Upper lobe of left lung (tissue), 6 donors: ENCODE measurements around the gene DSE. TPM values are rescaled to one million over a fixed set of nuclear protein-coding genes. Genes with fewer than 3 reads are reported as not detected.

Experiments used
- ATAC-seq, 2 donors: fragments of 200-7000 bp; cut with Tn5 transposase; one replicate each; pipeline ENCODE4 v1.9.1; 2022; ENCODE audit warnings: mild to moderate bottlenecking in 2 of 2, moderate library complexity in 2 of 2; ENCODE audit not compliant: low FRiP score in 2 of 2
- DNase-seq, 2 donors: peaks; one replicate each; pipeline ENCODE4 v3.0.0-alpha.2; 2019 to 2020
- H3K27ac ChIP-seq, 4 donors: fragments of 200-600 bp; sonication (generic); one replicate each; pipeline ENCODE4 v1.5.1; 2016 to 2019
- H3K27me3 ChIP-seq, 4 donors: fragments of 200-600 bp; sonication (generic); one replicate each; pipeline ENCODE4 v1.5.1; 2017 to 2019
- H3K36me3 ChIP-seq, 4 donors: fragments of 200-600 bp; sonication (generic); one replicate each; pipeline ENCODE4 v1.5.1; 2016 to 2019
- H3K4me1 ChIP-seq, 4 donors: fragments of 200-600 bp; sonication (generic); one replicate each; pipeline ENCODE4 v1.5.1; 2018 to 2019
- H3K4me3 ChIP-seq, 4 donors: fragments of 200-600 bp; sonication (generic); one replicate each; pipeline ENCODE4 v1.5.1; 2017 to 2019; ENCODE audit warnings: mild to moderate bottlenecking in 2 of 4, moderate library complexity in 1 of 4
- H3K9me3 ChIP-seq, 4 donors: fragments of 200-600 bp; sonication (generic); one replicate each; pipeline ENCODE4 v1.5.1; 2018 to 2019
- CTCF ChIP-seq, 6 experiments: fragments of 450-650 bp in 4 of 6; fragments of 200-600 bp in 2 of 6; sonication (generic) in 2 of 6; IDR thresholded peaks; one replicate each; pipeline ENCODE4 v1.5.1; 2016 to 2019; ENCODE audit warnings: antibody characterized with exemption in 6 of 6
- EP300 ChIP-seq, 4 donors: sonication (generic); formaldehyde crosslinking; IDR thresholded peaks; one replicate each; pipeline ENCODE4 v1.5.1; 2017; ENCODE audit warnings: antibody characterized with exemption in 4 of 4, control low read depth in 2 of 4
- POLR2A ChIP-seq, 4 donors: fragments of 450-650 bp; IDR thresholded peaks; one replicate each; pipeline ENCODE4 v1.5.1; 2016 to 2017; ENCODE audit warnings: antibody characterized with exemption in 4 of 4, mild to moderate bottlenecking in 2 of 4
- POLR2AphosphoS5 ChIP-seq, 2 donors: sonication (generic); formaldehyde crosslinking; IDR thresholded peaks; one replicate each; pipeline ENCODE4 v1.5.1; 2017; ENCODE audit warnings: antibody characterized with exemption in 2 of 2
- WGBS, 2 donors: methylation state at CpG; one replicate each; pipeline ENCODE4 v1.1.5; 2017 to 2018; 5-methylcytosine and 5-hydroxymethylcytosine counted together
- total RNA-seq, 6 donors: library from RNA; depleted of rRNA in 4 of 6; stranded (reverse); fragments of >200 nt in 4 of 6; gene quantifications; one replicate each; pipeline versions ENCODE4 v1.1.0 to v1.2.1, GENCODE V29; 2016 to 2021
- donor health status: DM: no; HTN: no; CAD: no; lungs with moderate emphysema.
- donor health status: DM: no; HTN: yes; CAD: no; lungs with severe emphysema.

Gene DSE
- total RNA-seq, 6 donors from 2014 or later: 20.1 to 68.1 (median 40.6) TPM

DNA sequence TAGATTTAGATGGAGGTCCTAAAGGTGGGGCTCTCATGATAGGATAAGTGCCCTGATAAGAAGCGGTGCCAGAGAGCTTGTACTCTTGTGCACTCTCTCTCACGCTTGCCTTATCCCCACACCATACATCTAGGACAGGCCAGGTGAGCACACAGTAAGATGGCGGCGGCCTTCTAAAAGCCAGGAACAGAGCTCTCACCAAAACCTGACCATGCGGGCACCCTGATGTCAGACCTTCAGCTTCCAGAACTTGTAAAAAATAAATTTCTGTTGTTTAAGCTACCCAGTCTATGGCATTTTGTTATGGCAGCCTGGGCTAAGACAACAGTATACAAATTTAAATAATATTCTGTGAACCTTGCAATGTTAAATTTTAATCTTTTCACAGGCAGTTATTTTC lies 49.6 kb downstream of the DSE start:
- Histone ChIP-seq H3K9me3 (no peaks in the 10 kb centered on the region), H3K4me1 (no peaks in the 10 kb centered on the region), H3K27me3 (no peaks in the 10 kb centered on the region), H3K27ac (no peak overlapping the region), H3K36me3 (no peaks in the 10 kb centered on the region), H3K4me3 (no peak overlapping the region)
- no peak for ATAC-seq
- TF ChIP-seq POLR2AphosphoS5 (IDR thresholded peaks at IDR 0.05): no peak
- no peak for TF ChIP-seq POLR2A (IDR thresholded peaks at IDR 0.05)
- DNase-seq: no peak
- 97 to 98% methylated on average over 5 of the region's 5 CpGs for WGBS, 2 donors

DNA sequence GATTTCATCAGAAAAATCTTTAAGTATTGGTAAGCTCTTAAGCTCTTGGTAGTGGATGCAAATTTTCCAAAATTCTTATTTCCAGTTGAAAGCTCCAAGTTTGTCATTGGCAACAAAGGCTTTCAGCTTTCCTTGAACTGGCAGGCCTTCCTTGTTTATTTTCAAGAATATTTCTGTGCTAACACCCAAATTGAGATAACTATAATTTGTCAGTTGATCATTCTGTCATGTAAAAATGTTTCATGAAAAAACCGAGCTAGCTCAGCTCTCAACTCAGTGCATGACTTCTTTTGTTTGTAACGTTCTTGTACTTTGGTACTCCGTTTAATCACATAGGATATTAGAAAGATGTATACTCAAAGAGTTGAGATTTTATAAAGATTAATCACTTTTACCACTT lies 51.5 kb downstream of the DSE start:
- no peak for DNase-seq
- H3K4me3 ChIP-seq: no peak overlapping the region
- peaks cover 0 to 9% (median 0%) of the 10 kb centered on the region in 4 donors for H3K36me3 ChIP-seq
- no peak for ATAC-seq
- TF ChIP-seq CTCF (IDR thresholded peaks at IDR 0.05): no peak
- TF ChIP-seq EP300 (IDR thresholded peaks at IDR 0.05): no peak
- no peak for TF ChIP-seq POLR2AphosphoS5 (IDR thresholded peaks at IDR 0.05)
- TF ChIP-seq POLR2A (IDR thresholded peaks at IDR 0.05): no peak
- no peaks in the 10 kb centered on the region for H3K4me1 ChIP-seq
- no peak overlapping the region for H3K27ac ChIP-seq
- whole genome bisulfite sequencing, 2 donors: 62 to 65% methylated on average over 3 of the region's 3 CpGs
- no peaks in the 10 kb centered on the region for H3K9me3 ChIP-seq
- H3K27me3 ChIP-seq: no peaks in the 10 kb centered on the region

DNA sequence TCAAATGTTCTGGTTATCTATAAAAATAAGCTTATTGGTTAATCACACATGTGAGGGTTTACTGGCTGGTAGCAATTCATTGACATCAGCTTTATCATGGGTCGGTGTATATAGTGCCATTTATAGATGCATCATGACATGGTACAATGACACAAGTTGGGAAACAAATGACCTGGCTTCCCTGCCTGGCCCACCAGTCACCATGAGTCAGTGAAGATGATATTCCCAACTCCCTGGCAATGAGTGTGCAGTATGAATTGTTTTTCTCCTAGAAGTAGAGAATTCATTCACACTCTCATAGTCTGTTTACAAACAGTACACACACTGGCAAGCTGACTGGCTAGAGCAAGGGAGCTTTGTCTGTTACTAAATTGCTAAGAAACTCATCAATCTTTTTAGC lies 53.3 kb downstream of the DSE start:
- WGBS, 2 donors: 76 to 94% methylated on average over 1 of the region's 1 CpG
- H3K4me1 ChIP-seq: no peaks in the 10 kb centered on the region
- TF ChIP-seq POLR2A (IDR thresholded peaks at IDR 0.05): no peak
- no peak for TF ChIP-seq CTCF (IDR thresholded peaks at IDR 0.05)
- no peak for TF ChIP-seq EP300 (IDR thresholded peaks at IDR 0.05)
- TF ChIP-seq POLR2AphosphoS5 (IDR thresholded peaks at IDR 0.05): no peak
- no peak overlapping the region for H3K4me3 ChIP-seq
- H3K27ac ChIP-seq: no peak overlapping the region
- DNase-seq: no peak
- no peaks in the 10 kb centered on the region for H3K27me3 ChIP-seq
- peaks cover 0 to 27% (median 0%) of the 10 kb centered on the region in 4 donors for H3K36me3 ChIP-seq
- peak in 1 of 2 donors; percentile 58 for ATAC-seq
- H3K9me3 ChIP-seq: no peaks in the 10 kb centered on the region

DNA sequence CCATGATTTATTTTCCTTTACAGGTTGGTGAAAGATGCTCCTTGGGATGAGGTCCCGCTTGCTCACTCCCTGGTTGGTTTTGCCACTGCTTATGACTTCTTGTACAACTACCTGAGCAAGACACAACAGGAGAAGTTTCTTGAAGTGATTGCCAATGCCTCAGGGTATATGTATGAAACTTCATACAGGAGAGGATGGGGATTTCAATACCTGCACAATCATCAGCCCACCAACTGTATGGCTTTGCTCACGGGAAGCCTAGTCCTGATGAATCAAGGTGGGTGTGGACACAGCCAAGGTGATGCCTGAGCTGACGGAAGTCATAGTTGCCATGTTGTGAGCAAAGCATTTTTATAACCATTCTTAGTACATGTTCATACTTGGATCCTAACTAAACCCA lies 55.8 kb downstream of the DSE start:
- no peak overlapping the region for H3K4me3 ChIP-seq
- no peak for DNase-seq
- H3K36me3 ChIP-seq: peaks cover 0 to 33% (median under 1%) of the 10 kb centered on the region in 4 donors
- H3K27ac ChIP-seq: no peak overlapping the region
- no peak for TF ChIP-seq POLR2A (IDR thresholded peaks at IDR 0.05)
- no peak for TF ChIP-seq EP300 (IDR thresholded peaks at IDR 0.05)
- no peak for TF ChIP-seq POLR2AphosphoS5 (IDR thresholded peaks at IDR 0.05)
- no peak for TF ChIP-seq CTCF (IDR thresholded peaks at IDR 0.05)
- WGBS, 2 donors: 82 to 97% methylated on average over 3 of the region's 3 CpGs
- ATAC-seq: no peak
- H3K9me3 ChIP-seq: no peaks in the 10 kb centered on the region
- no peaks in the 10 kb centered on the region for H3K27me3 ChIP-seq
- H3K4me1 ChIP-seq: no peaks in the 10 kb centered on the region

GRCh38 chr6:116429111-116429510 lies 58.4 kb downstream of the DSE start:
- 93 to 96% methylated on average over 2 of the region's 2 CpGs for WGBS, 2 donors
- Histone ChIP-seq H3K4me1 (no peaks in the 10 kb centered on the region), H3K27ac (no peak overlapping the region), H3K9me3 (no peaks in the 10 kb centered on the region), H3K27me3 (no peaks in the 10 kb centered on the region), H3K36me3 (peaks cover 0 to 37% (median 2%) of the 10 kb centered on the region in 4 donors), H3K4me3 (no peak overlapping the region)
- TF ChIP-seq EP300 (IDR thresholded peaks at IDR 0.05): no peak
- no peak for ATAC-seq
- no peak for DNase-seq

DNA sequence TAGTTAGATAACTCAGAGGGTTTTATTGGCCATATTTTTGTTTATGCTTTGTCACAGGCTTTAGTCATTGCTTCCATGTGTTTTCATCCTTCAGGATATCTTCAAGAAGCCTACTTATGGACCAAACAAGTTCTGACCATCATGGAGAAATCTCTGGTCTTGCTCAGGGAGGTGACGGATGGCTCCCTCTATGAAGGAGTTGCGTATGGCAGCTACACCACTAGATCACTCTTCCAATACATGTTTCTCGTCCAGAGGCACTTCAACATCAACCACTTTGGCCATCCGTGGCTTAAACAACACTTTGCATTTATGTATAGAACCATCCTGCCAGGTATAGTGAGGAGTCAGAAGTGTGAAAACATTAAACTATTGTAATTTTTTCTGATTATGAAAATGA lies 60.1 kb downstream of the DSE start:
- no peak overlapping the region for H3K27ac ChIP-seq
- H3K36me3 ChIP-seq: peaks cover 0 to 42% (median 5%) of the 10 kb centered on the region in 4 donors
- no peaks in the 10 kb centered on the region for H3K27me3 ChIP-seq
- H3K9me3 ChIP-seq: no peaks in the 10 kb centered on the region
- DNase-seq (no peak), ATAC-seq (no peak)
- TF ChIP-seq CTCF (IDR thresholded peaks at IDR 0.05) (no peak), POLR2A (IDR thresholded peaks at IDR 0.05) (no peak), EP300 (IDR thresholded peaks at IDR 0.05) (no peak), POLR2AphosphoS5 (IDR thresholded peaks at IDR 0.05) (no peak)
- WGBS, 2 donors: 88 to 92% methylated on average over 4 of the region's 4 CpGs
- no peaks in the 10 kb centered on the region for H3K4me1 ChIP-seq
- H3K4me3 ChIP-seq: no peak overlapping the region
